Fibroblast of skin of right quadriceps (primary cell): ENCODE results near the gene SEMA3A.
A peak's percentile ranks its signal among the peaks of the same experiment; 100 is the strongest.
"Not testable (repeated sequence)": the region's sequence is repeated elsewhere in the genome, so short reads cannot be mapped to it uniquely, and the experiment has no call there.

Experiments used
- DNase-seq: peaks from one replicate; pipeline ENCODE4 v3.0.0-alpha.2; 2013

SEMA3A gene

GRCh38 chr7:84194484-84195271 is at the start of gene SEMA3A:
SEMA3A (minus strand) TSS chr7:84194789; CDS start chr7:84194586, 203 bp downstream.
- DNase-seq, result peak; percentile 87

- not testable (repeated sequence) for DNase-seq
Observed at GRCh38 chr7:84243037-84243436, 48.4 kb upstream of the SEMA3A start.

- no peak for DNase-seq
Observed at GRCh38 chr7:84238596-84238995, 44.0 kb upstream of the SEMA3A start.

GRCh38 chr7:84237533-84238173 is 43.1 kb upstream of the SEMA3A start:
- DNase-seq, result peak; percentile 99

- peak; percentile 60 for DNase-seq
Observed at GRCh38 chr7:84236398-84236797, 41.8 kb upstream of the SEMA3A start.

- DNase-seq, result peak; percentile 62
Observed at GRCh38 chr7:84232646-84233045, 38.1 kb upstream of the SEMA3A start.

- DNase-seq, result peak; percentile 73
Observed at GRCh38 chr7:84231157-84231556, 36.6 kb upstream of the SEMA3A start.

- no peak for DNase-seq
Observed at GRCh38 chr7:84230491-84230890, 35.9 kb upstream of the SEMA3A start.

GRCh38 chr7:84228526-84228925 is 33.9 kb upstream of the SEMA3A start:
- no peak for DNase-seq

GRCh38 chr7:84226759-84227158 is 32.2 kb upstream of the SEMA3A start:
- DNase-seq, result no peak

- DNase-seq, result no peak
Observed at GRCh38 chr7:84224505-84224904, 29.9 kb upstream of the SEMA3A start.

- DNase-seq, result no peak
Observed at GRCh38 chr7:84219310-84219709, 24.7 kb upstream of the SEMA3A start.

GRCh38 chr7:84218681-84219080 is 24.1 kb upstream of the SEMA3A start:
- DNase-seq, result peak; percentile 79

- DNase-seq, result peak; percentile 26
Observed at GRCh38 chr7:84216472-84216871, 21.9 kb upstream of the SEMA3A start.

GRCh38 chr7:84214757-84215156 is 20.2 kb upstream of the SEMA3A start:
- DNase-seq, result not testable (repeated sequence)

GRCh38 chr7:84210301-84210700 is 15.7 kb upstream of the SEMA3A start:
- no peak for DNase-seq

- no peak for DNase-seq
Observed at GRCh38 chr7:84209006-84209405, 14.4 kb upstream of the SEMA3A start.

- no peak for DNase-seq
Observed at GRCh38 chr7:84207615-84208014, 13.0 kb upstream of the SEMA3A start.

GRCh38 chr7:84207025-84207424 is 12.4 kb upstream of the SEMA3A start:
- no peak for DNase-seq

- DNase-seq, result peak; percentile 77
Observed at GRCh38 chr7:84204655-84205054, 10.1 kb upstream of the SEMA3A start.

- peak; percentile 21 for DNase-seq
Observed at GRCh38 chr7:84202855-84203254, 8.3 kb upstream of the SEMA3A start.

- DNase-seq, result peak; percentile 66
Observed at GRCh38 chr7:84200859-84201258, 6.3 kb upstream of the SEMA3A start.

- DNase-seq, result no peak
Observed at GRCh38 chr7:84199216-84199615, 4.6 kb upstream of the SEMA3A start.

GRCh38 chr7:84196084-84196503 is 1.5 kb upstream of the SEMA3A start:
- peak; percentile 68 for DNase-seq
